Activated naive CD8-positive, alpha-beta T cell (primary cell): ENCODE results near the gene ANKRD60.

ENCODE experiments used
- H3K27ac Mint-ChIP-seq: one replicate; pipeline ENCODE4 v1.8.0; 2021; ENCODE audit warnings: mixed read lengths
- H3K27me3 Mint-ChIP-seq: one replicate; pipeline ENCODE4 v1.8.0; 2021; ENCODE audit warnings: mixed read lengths
- H3K36me3 Mint-ChIP-seq: one replicate; pipeline ENCODE4 v1.8.0; 2021; ENCODE audit warnings: mixed read lengths
- H3K4me1 Mint-ChIP-seq: one replicate; pipeline ENCODE4 v1.8.0; 2021; ENCODE audit warnings: low read depth, mixed read lengths
- H3K4me3 Mint-ChIP-seq: one replicate; pipeline ENCODE4 v1.8.0; 2021; ENCODE audit warnings: mild to moderate bottlenecking, mixed read lengths
- H3K9me3 Mint-ChIP-seq: one replicate; pipeline ENCODE4 v1.8.0; 2021; ENCODE audit warnings: low read depth, mixed read lengths

Gene ANKRD60

GRCh38 chr20:58174708-58175280 lies 53.7 kb downstream of the ANKRD60 start:
- no peak overlapping the region for H3K4me3 Mint-ChIP-seq
- no peak overlapping the region for H3K27ac Mint-ChIP-seq
- no peaks in the 10 kb centered on the region for H3K36me3 Mint-ChIP-seq
- peaks cover 22% of the 10 kb centered on the region for H3K4me1 Mint-ChIP-seq
- no peaks in the 10 kb centered on the region for H3K9me3 Mint-ChIP-seq
- peaks cover 3% of the 10 kb centered on the region for H3K27me3 Mint-ChIP-seq

GRCh38 chr20:58173930-58174707 lies 54.3 kb downstream of the ANKRD60 start:
- Mint-ChIP-seq H3K27ac (no peak overlapping the region), H3K36me3 (no peaks in the 10 kb centered on the region), H3K9me3 (no peaks in the 10 kb centered on the region), H3K4me3 (no peak overlapping the region), H3K27me3 (peaks cover 3% of the 10 kb centered on the region), H3K4me1 (peaks cover 18% of the 10 kb centered on the region)

- no peaks in the 10 kb centered on the region for H3K9me3 Mint-ChIP-seq
- no peaks in the 10 kb centered on the region for H3K36me3 Mint-ChIP-seq
- peaks cover 1% of the 10 kb centered on the region for H3K27me3 Mint-ChIP-seq
- no peak overlapping the region for H3K27ac Mint-ChIP-seq
- peaks cover 16% of the 10 kb centered on the region for H3K4me1 Mint-ChIP-seq
- no peak overlapping the region for H3K4me3 Mint-ChIP-seq
Measured at GRCh38 chr20:58173091-58173490, 55.4 kb downstream of the ANKRD60 start.

GRCh38 chr20:58171796-58172425 lies 56.5 kb downstream of the ANKRD60 start:
- Mint-ChIP-seq H3K27me3 (no peaks in the 10 kb centered on the region), H3K4me1 (peaks cover 16% of the 10 kb centered on the region), H3K9me3 (no peaks in the 10 kb centered on the region), H3K27ac (no peak overlapping the region), H3K4me3 (no peak overlapping the region), H3K36me3 (no peaks in the 10 kb centered on the region)

GRCh38 chr20:58169450-58169849 lies 59.0 kb downstream of the ANKRD60 start:
- peaks cover 11% of the 10 kb centered on the region for H3K4me1 Mint-ChIP-seq
- H3K4me3 Mint-ChIP-seq: no peak overlapping the region
- H3K27me3 Mint-ChIP-seq: no peaks in the 10 kb centered on the region
- no peaks in the 10 kb centered on the region for H3K36me3 Mint-ChIP-seq
- H3K27ac Mint-ChIP-seq: no peak overlapping the region
- no peaks in the 10 kb centered on the region for H3K9me3 Mint-ChIP-seq

- no peaks in the 10 kb centered on the region for H3K27me3 Mint-ChIP-seq
- H3K27ac Mint-ChIP-seq: no peak overlapping the region
- no peaks in the 10 kb centered on the region for H3K9me3 Mint-ChIP-seq
- H3K36me3 Mint-ChIP-seq: no peaks in the 10 kb centered on the region
- peaks cover 5% of the 10 kb centered on the region for H3K4me1 Mint-ChIP-seq
- H3K4me3 Mint-ChIP-seq: no peak overlapping the region
Measured at GRCh38 chr20:58168843-58169242, 59.6 kb downstream of the ANKRD60 start.

GRCh38 chr20:58167759-58168158 lies 60.7 kb downstream of the ANKRD60 start:
- no peaks in the 10 kb centered on the region for H3K36me3 Mint-ChIP-seq
- H3K27me3 Mint-ChIP-seq: no peaks in the 10 kb centered on the region
- H3K4me1 Mint-ChIP-seq: peaks cover 4% of the 10 kb centered on the region
- H3K27ac Mint-ChIP-seq: no peak overlapping the region
- no peak overlapping the region for H3K4me3 Mint-ChIP-seq
- H3K9me3 Mint-ChIP-seq: no peaks in the 10 kb centered on the region
